HL-60 (cell line): Measurements from ENCODE around the gene AGPAT1.

Experiments used
- GABPA ChIP-seq: IDR thresholded peaks from 2 replicates; pipeline ENCODE4 v1.6.1; 2012; ENCODE audit warnings: low read depth
- POLR2AphosphoS5 ChIP-seq: IDR thresholded peaks from 2 replicates; pipeline ENCODE4 v1.6.1; 2012; ENCODE audit warnings: low read depth
- SPI1 ChIP-seq: IDR thresholded peaks from 2 replicates; pipeline ENCODE4 v1.6.1; 2012; ENCODE audit warnings: low read depth, mild to moderate bottlenecking, borderline replicate concordance
- TF ChIP-seq, protein P1 (sequence below): IDR thresholded peaks from one replicate; pipeline ENCODE4 v1.5.1; 2011; ENCODE audit warnings: low read length, control low read depth, inconsistent platforms; ENCODE audit not compliant: insufficient read depth
- TF ChIP-seq, protein P2 (sequence below): IDR thresholded peaks from 2 replicates; pipeline ENCODE4 v1.6.1; 2012; ENCODE audit warnings: low read depth; ENCODE audit not compliant: insufficient replicate concordance

DNA sequence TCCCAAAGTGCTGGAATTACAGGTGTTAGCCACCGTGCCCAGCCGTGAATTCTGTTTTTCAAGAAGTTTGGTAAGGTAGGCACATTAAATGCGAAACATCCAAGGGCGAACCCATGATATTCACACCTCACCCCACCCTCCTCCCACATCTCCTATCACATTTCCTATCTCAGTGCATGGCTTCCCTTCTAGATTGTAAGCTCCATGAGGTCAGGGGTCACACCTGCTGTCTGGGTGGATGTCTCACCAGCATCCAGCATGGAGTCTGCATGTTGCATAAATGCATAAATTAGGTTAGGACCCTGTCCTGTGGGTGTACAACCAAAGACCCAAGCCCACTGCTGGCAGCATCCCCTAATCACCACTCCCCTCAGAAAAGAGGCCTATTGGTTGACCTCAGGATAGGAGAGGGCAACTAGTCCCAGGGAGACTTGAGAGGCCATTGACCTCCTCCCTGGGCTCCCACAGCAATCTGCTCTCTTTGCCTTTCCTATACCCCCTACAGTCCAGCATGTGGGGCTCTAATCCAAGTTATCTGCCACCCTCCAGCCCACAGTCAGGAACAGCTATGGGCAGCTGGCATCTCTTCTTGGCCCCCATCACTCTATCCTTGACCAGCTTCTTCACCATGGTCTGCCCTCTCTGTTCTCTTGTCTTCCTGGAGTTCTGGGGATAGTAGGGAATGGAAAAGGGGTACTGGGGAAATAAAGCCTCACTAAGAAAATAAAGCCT lies 28.3 kb downstream of the AGPAT1 start:
- TF ChIP-seq, protein P1, sequence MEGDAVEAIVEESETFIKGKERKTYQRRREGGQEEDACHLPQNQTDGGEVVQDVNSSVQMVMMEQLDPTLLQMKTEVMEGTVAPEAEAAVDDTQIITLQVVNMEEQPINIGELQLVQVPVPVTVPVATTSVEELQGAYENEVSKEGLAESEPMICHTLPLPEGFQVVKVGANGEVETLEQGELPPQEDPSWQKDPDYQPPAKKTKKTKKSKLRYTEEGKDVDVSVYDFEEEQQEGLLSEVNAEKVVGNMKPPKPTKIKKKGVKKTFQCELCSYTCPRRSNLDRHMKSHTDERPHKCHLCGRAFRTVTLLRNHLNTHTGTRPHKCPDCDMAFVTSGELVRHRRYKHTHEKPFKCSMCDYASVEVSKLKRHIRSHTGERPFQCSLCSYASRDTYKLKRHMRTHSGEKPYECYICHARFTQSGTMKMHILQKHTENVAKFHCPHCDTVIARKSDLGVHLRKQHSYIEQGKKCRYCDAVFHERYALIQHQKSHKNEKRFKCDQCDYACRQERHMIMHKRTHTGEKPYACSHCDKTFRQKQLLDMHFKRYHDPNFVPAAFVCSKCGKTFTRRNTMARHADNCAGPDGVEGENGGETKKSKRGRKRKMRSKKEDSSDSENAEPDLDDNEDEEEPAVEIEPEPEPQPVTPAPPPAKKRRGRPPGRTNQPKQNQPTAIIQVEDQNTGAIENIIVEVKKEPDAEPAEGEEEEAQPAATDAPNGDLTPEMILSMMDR: no peak
- TF ChIP-seq, protein P2, sequence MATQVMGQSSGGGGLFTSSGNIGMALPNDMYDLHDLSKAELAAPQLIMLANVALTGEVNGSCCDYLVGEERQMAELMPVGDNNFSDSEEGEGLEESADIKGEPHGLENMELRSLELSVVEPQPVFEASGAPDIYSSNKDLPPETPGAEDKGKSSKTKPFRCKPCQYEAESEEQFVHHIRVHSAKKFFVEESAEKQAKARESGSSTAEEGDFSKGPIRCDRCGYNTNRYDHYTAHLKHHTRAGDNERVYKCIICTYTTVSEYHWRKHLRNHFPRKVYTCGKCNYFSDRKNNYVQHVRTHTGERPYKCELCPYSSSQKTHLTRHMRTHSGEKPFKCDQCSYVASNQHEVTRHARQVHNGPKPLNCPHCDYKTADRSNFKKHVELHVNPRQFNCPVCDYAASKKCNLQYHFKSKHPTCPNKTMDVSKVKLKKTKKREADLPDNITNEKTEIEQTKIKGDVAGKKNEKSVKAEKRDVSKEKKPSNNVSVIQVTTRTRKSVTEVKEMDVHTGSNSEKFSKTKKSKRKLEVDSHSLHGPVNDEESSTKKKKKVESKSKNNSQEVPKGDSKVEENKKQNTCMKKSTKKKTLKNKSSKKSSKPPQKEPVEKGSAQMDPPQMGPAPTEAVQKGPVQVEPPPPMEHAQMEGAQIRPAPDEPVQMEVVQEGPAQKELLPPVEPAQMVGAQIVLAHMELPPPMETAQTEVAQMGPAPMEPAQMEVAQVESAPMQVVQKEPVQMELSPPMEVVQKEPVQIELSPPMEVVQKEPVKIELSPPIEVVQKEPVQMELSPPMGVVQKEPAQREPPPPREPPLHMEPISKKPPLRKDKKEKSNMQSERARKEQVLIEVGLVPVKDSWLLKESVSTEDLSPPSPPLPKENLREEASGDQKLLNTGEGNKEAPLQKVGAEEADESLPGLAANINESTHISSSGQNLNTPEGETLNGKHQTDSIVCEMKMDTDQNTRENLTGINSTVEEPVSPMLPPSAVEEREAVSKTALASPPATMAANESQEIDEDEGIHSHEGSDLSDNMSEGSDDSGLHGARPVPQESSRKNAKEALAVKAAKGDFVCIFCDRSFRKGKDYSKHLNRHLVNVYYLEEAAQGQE: no peak
- TF ChIP-seq POLR2AphosphoS5 (no peak), GABPA (no peak), SPI1 (no peak)
